HG03039 (cell line): ENCODE results near the gene CD274.
"Not testable (repeated sequence)": the region's sequence is repeated elsewhere in the genome, so short reads cannot be mapped to it uniquely, and the experiment has no call there.

Experiments
- ATAC-seq: cut with Tn5 transposase; IDR thresholded peaks from one replicate; pipeline ENCODE4 v1.9.1; 2021; ENCODE audit warnings: mild to moderate bottlenecking, moderate library complexity; ENCODE audit not compliant: unreplicated experiment

The CD274 gene

DNA sequence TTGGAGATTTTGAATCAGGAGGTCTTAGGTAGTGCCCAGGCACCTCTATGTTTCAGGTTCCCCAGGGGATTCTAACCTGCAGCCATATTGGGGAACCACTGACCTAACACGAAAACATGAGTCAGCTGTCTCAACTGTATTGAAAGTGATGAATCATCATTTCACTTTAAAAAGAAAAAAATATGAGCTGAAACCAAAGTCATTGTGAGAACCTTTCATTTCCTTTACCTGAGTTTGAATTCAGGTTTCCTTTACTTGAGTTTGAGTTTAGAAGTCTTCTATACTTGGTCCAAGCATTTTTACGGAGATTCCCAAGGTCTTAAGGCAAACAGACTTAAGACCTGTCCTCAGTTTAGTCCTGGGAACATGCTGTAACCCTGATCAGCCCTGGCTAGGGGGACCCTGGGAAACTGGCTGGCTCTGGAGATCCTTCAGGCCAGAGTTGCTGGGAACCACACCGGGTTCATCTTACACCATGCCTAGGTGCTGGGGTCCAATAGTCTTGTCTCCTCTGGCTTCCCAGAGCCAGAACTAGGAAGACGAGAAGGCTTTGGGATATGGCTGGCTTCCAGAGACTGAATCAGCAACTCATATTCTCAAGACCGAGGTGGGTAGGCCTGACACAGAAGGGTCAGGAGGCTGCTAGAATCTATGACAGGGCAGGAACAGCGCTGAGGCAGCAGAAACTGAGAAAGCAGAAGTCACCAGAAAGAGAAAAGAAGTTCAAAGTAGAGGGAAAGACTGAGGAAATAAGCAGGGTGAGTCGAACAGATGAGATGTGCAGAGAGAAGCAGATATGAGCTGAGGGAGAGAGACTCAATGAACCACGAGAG lies 43.6 kb downstream of the CD274 start:
- ATAC-seq = peak; percentile 84

DNA sequence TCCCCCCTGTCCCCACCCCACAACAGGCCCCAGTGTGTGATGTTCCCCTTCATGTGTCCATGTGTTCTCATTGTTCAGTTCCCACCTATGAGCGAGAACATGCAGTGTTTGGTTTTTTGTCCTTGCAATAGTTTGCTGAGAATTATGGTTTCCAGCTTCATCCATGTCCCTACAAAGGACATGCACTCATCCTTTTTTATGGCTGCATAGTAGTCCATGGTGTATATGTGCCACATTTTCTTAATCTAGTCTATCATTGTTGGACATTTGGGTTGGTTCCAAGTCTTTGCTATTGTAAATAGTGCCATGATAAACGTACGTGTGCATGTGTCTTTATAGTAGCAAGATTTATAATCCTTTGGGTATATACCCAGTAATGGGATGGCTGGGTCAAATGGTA lies 44.4 kb downstream of the CD274 start:
- ATAC-seq = not testable (repeated sequence)

DNA sequence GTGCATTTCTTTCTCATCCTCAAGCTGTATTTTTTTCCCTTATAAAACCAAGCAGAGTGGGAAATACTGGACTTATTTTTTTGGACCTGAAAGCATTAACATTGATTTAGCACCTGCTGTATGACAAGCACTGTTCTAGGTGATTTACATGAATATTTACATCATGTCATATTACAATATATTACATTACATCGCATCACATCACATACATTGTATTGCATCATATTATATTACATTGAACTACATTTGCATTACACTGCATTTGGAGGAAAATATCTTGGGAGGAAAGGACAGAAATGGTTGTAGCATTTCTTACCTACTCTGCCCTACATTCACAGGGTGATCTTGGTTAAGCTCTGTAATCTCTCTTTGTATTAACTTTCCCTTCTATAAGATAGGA lies 48.8 kb downstream of the CD274 start:
- ATAC-seq = no peak

DNA sequence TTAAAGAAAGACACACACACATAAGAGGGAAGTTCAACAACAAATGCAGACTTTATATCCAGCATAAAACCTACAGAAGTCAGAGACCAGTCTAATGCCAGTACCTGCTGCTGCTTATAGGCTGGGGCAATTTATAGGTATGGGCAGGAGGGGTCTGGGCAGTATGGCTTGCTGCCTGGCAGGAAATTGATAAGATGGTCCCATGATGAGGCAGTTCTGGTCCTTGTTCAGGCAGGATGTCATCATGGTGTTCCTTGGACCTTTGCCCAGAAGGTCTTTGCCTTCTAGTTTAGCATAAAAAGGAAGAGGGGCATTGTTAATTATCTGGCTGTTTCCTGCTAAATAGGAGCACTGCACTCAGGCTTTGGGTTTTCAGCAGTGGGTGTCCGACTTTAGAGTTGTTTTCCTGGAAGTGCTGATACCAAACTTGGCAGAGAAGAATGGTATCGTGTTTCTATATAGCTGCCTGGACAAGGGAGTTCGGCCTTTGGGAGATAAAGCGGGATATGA lies 49.6 kb downstream of the CD274 start:
- no peak for ATAC-seq

DNA sequence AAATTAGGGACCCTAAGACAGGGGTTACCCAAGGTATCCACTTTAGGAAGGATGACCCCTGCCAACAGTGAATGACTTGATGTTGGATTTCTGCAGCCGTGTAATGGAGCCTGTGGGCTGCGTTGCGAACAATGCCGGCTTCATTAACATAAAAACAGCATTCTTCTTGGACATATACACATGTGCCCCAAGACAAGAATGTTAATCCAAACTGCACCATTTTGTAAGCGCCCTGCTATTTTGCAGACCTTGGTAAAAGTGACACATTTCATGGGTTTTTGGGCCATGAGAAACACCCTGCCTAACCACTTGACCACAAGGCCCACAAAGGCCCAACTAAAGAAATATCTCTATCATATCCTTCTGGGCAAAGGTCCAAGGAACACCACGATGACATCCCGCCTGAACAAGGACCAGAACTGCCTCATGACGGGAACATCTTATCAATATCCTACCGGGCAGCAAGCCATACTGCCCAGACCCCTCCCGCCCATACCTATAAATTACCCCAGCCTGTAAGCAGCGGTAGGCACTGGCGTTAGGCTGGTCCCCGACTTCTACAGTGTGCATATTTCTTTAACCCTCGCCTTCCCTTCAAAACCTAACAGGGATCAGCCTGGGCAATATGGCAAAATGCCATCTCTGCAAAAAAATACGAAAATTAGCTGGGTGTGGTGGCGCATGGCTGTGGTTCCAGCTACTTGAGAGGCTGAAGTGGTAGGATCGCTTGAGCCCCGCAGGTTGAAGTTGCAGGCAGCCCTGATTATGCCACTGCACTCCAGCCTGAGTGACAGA lies 50.3 kb downstream of the CD274 start:
- ATAC-seq = no peak

DNA sequence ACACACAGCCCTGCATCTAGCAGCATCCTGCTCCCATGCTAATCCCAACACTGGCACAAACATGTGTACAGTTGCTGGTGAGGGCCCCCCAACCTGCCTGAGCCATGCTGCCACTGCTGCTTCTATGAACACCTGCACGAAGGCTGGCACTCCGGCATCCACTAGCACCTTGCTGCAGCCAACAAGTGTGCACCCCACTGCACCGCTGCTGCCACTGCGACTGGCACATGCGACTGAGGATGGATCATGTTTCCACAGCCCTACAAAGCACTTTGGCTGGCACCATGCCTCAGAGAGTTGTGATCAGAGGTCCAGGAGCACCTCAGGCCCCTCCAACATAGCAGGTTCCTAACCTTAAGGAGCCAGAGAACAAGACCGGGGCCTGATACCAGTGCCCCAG lies 52.2 kb downstream of the CD274 start:
- ATAC-seq = no peak

DNA sequence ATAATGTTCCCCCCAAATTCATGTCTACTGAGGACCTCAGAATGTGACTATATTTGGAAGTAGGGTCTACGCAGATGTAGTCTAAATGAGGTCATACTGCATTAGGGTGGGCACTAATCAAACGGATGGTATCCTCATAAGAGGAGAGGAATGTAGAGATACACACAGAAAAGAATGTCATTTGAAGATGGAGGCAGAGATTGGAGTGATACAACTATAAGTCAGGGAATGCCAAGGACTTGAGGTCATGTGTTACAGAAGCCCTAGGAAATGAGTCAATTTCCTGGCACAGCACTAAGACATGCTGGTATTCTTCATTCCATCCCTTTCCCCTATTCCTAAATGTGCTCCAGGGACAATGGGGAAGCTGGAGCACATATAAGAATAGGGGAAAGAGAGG lies 59.2 kb downstream of the CD274 start:
- no peak for ATAC-seq

DNA sequence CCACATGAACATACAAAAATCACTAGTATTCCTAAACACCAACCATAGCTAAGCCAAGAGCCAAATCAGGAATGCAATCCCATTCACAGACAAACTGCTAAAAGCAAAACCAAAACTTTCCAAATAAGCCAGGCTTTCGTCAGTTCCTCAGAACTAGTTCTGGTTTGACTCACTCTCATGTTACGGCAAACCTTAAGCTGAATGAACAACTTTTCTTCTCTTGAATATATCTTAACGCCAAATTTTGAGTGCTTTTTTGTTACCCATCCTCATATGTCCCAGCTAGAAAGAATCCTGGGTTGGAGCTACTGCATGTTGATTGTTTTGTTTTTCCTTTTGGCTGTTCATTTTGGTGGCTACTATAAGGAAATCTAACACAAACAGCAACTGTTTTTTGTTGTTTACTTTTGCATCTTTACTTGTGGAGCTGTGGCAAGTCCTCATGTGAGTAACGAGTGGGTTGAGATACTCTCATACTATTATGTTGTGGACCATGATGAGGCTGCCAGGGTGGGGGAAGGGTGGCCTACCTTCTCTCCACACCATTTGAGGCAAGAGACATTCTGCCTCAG lies 60.1 kb downstream of the CD274 start, which contains the start of gene PDCD1LG2:
TSS of gene PDCD1LG2 (plus strand) at position 172 of the 572 bp plus-strand sequence. CDS start 12,016 bp downstream, outside the sequence.
- peak; percentile 61 for ATAC-seq

DNA sequence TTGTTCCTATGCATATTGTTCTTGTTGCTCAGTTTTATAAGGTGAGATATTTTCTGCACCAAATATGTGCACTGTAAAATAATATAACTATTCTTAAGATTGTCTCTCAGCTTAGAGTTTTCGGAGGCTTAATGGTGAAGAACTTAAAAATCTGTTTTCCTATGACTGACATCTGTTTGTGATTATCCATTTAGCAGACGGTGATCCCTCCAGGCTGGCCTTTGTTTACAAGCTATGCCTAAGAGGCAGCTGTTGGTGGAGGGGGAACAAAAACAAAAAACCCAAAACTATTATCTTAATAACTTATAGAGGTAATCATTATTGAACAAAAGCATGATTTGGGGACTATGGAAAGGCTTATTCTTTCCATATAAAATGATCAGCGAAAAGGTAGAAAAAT lies 60.6 kb downstream of the CD274 start:
- no peak for ATAC-seq

DNA sequence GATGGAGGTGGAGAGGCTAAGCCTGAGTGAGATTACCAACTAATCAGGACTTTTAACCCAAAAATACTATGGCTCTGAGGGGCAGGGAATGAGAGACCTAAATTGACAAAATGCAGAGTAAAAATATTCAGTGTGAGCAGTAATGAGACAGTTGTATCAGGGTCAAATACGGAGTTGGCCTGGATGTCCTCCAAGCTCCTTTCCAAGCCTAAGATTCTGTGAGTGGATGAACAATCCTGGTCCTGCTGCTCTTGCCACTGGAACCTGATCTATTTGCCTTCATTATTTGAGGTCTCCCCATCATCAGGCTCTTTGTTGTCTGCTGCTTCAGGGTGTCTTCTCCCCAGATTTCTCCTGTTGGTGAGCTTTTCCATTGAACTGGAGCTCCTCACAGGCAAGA lies 61.1 kb downstream of the CD274 start:
- ATAC-seq = no peak

DNA sequence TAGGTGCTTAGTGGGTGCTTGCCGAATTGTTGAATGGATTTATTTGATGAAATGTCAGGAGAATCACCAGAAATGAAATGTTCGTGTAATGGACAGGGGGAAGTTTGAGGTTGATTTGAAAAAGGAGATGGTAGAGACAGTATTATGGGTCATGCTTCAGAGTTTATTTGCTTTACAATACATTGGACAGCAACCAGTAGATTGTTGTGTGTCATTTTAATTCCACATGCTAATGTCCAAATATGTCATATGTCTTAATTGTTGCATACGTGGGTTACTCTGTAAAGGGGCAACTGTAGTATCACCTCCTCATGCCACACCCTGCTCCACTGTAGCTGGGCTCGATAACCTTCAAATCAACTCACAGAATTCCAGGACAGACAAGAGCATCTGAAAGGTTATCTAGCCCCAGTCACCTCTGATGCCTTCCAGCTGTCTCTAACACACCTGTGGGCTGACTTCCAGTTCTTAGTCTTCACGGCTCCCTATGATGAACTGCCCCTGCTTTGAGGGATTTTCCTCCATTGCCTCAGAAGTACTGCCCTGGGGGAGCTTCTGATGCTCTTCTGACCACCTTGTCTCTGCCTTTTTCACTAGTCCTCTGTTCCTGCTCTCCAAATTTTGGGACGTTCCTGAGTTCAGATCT lies 61.7 kb downstream of the CD274 start:
- no peak for ATAC-seq

DNA sequence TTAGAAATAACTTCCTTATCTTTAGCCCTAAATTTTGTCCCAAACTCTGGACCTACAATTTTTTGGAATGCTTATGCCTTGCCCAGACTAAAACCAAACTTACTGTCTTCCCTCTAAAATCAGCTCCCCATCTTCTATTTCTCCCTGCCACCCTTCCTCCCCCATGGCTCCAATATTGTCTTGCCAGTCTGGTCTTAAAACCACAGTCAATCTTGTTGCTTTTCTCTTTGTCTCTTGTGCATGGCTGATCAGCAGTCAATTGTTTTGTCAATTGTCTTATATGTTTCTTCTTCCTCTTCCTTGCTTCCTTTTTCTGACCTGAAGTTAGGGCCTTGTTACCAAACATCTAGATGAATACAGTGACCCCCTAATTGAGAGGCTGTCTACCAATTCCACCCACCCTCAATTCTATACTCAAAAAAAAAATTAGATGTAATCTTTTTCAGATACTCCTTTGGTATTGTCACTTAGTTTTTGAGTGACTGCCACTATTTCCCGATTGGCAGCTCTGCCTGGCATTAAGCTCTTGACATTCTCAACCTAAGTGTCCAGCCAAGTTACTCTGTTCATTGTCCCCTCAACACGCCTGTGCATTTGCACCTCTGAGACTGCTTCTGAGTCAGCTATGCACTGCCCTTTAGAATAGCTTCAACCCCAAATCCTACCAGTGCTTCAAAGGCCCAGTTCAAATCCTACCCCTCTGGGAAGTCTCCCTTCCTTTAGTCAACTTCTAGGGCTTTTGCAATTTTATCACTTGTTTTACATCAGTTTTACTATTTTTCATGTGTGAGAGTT lies 62.5 kb downstream of the CD274 start:
- ATAC-seq = no peak

DNA sequence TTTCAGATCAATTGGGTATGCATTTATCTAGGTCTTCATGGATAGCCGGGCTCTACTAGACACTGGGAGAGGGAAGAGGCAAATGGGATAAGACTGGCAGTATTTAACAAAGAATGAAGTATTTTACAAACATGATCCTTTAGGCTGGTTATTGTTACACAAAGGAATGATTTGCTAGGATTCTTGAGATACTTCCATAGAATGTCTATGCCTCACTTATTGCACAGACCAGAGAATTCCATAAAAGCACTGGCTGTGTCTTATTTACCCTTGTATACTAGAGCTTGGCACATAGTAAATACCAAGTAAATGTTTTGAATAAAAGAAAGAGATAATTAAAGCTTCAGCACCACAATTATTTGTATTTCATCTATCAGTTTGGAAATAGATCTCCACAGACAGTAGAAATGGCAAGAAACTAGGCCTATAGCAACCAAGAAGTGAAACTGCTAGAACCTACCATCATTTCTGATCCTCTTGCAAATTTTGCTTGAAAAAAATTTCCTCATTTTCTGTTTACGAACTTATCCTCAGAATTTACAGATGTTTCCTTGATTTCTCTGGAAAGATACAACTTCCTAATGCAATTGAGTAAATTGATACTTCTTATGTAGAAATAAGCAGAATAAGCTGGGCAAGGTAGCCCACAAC lies 63.7 kb downstream of the CD274 start:
- ATAC-seq = no peak

DNA sequence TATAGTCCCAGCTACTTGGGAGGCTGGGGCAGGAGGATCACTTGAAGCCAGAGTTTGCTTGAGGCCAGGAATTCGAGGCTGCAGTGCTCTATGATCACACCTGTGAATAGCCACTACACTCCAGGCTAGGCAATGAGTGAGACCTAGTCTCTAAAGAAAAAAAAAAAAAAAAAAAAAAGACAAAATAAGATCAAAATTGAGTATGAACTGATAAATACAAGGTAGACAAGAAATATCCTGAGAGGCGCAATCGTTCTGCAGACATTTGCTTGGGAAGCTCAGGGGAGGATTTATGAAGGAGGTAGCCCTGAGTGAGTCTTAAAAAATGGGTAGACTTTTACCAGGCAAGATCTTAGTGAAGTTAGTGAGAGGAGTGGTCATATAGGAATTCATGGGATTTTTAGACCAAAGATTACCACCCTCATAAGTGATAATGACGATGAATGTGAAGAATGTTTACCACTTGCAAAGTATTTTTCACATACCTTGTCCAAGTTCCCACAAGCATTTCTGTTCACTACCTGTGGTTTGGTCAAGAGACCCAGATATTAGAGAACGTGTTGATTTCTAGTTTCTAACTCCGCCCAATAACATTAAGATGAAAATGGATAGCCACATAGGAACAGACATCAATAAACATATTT lies 64.4 kb downstream of the CD274 start:
- ATAC-seq = no peak

DNA sequence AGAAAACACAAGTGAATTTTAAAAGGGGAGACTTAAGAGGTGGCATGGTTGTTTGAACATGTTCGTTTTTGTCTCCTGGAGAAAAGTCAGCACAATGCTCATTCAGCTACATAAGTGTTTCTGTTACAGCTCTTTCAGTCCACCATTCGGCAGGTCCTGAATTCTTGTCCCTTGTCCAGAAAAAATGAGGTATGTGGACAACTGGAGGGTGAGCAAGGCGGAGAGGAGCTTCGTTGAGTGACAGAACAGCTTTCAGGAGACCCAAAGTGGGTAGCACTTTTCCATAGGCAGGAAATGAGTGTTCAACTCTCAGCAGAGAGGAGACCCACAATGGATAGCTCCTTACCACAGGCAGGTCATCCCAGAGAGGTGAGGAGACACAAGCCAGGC lies 64.9 kb downstream of the CD274 start:
- ATAC-seq = no peak

DNA sequence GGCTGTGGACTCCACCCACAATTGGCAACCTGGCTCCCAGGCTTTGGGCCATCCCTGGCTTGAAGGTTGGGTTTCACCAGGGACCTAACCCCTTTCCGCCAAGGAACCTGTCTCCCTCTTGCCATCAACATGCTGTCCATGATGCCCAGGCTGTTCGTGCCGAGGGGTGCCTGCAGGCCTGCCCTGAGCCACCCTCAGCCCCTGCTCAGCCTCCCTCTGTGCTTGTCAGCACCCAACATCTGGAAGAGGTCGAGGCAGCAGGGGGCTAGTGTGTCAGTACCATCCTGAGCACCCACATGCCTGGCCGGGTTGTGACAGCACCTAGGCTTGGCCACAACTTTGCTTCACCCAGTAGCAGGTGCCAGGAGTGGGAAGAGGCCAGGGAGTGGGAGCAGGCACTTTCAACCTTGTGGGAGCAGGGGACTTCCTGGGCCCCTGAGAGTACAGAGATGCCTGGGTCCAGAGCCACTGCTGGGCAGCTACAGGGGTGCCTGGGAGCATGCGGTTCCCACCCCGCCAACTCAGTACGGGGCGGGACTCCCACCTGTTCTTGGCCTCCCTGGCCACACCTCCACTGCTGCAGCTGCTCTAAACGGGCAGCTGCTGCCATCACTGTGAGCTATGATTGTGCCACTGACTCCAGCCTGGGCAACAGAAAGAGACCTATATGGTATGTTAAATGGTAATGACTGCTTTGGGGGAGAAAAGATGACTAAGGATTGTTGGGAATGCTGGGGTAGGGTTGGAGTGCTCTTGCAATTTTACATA lies 66.3 kb downstream of the CD274 start:
- ATAC-seq = no peak

DNA sequence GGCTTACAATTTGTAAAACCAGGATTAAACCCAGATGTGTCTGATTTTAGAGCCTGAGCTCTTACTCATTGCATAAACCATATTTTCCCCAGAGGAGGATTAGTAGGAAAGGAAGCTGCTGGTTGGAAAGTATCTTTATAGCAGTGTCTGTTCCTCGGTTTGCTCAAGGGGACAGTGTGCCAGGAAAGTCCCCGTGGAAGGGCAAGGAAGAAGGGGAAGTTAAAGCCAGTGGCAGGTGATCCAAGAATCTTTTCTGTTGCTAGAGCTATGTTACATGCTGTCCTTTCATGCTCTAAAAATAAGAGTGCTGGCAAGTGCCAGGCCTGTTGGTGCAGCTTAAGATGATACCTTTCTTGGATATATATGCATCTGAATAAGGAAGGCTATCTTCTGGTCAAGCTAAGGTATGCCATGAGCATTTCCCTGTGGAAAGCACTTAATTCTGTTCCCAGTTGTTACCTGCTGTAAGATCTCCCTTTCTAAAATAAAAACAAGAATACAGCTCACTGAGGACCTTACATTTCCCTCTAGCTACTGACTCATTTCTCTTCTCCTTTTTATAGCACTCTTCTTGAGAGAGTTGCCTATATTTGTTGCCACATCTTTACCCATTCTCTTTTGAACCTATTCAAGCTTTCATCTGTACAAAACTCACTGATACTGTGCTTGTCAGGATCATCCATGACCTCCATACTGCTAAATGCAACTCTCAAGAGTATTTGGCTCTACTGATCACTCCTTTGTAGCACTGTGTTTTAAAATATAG lies 68.0 kb downstream of the CD274 start:
- no peak for ATAC-seq

DNA sequence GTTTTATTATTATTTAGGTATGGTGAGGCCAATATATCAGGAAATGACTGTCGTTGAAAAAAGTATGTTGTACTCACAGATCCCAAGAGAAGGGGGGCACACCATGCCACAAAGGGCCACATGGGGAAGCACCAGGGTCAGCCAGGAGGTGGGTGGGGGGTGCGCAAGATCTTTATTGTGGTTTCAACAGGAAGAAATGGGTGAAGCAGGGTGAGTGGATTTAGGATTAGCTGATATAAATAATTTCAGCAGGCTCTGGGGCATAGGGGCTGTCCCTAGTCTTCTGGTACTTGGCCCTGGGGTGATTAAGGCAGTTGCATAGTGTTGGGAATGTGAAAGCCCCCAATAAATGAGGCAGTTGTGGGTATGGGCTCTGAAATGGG lies 68.6 kb downstream of the CD274 start:
- ATAC-seq = no peak
